ENCODE results near the gene XAB2. TPM values are rescaled to one million over a fixed set of nuclear protein-coding genes. Genes with fewer than 3 reads are reported as not detected.

XAB2 gene
- 21.3 to 29.6 TPM (median 29.3 TPM) in 5 replicates for total RNA-seq (2022; extraction: Qiagen RNA extraction)

DNA sequence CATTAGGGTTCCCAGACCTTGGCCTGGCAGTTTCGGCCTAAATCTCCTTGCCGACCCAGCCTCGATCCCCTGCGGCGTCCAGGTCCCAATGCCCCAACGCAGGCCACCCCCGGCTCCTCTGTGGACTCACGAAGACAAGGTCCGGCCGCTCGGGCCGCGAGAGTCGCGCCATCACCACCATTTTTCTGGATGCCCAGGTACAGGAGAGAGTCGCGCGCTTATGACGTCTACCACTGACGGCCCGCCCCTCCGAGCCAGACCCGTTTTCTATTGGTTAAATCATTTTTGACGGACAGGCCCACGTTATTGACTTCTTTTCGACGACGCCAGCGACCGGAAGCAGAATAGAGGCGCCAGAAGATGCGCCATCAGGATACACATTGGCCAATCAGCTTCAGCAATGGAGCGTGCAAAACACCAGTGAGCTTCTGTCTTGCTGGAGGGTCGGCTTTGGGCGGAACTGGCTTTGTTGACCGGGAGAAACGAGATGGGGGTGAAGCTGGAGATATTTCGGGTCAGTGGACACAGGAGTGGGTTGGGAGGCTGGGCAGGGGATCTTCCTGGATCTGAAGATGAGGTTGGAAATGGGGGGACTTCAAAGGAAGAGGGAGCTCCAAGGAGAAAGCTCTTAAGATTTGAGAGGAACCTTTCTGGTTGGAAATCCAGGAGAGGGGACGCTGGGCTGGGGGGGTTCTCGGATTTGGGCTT lies at the start of gene XAB2, which contains the start of gene PET100:
Gene XAB2 (minus strand): TSS at position 199 of the 708 bp plus-strand sequence. CDS start 18 bp downstream, at position 181.
Gene PET100 (plus strand): TSS at position 447 of the 708 bp plus-strand sequence. CDS start 41 bp downstream, at position 488.

GRCh38 chr19:7676854-7677253 lies 47.5 kb upstream of the XAB2 start, which contains the start of gene MCEMP1:
Gene MCEMP1, plus strand, starts transcription at chr19:7677090. Its CDS starts 31 bp downstream, at chr19:7677121.

GRCh38 chr19:7668842-7669241 lies 39.5 kb upstream of the XAB2 start, which contains the start of gene RETN:
Gene RETN, plus strand, starts transcription at chr19:7669049. Its CDS starts 278 bp downstream, at chr19:7669327.

GRCh38 chr19:7636691-7637373 lies 7.5 kb upstream of the XAB2 start, which contains the start of gene STXBP2:
Gene STXBP2, plus strand, starts transcription at chr19:7637110. Its CDS starts 40 bp downstream, at chr19:7637150.

DNA sequence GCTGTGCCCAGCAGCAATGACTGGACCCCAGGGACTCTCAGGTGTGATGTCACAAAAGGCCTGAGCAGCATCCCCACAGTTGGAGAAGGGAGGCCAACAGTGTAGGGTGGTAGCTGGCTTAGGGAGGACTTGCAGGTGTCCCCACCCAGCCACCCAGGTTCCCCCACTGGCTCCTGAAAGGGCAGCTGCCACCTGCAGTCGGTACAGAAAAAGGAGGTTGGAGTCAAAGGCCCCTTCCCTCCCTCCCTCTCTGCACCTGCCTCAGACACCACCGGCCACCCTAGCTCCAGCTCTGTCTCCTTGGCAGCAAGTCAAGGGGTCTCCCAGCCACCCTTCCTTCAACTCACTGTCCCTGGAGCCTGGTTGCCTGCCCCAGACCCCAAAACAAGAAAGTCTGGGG lies 4.4 kb upstream of the XAB2 start, which contains the start of gene PCP2:
Gene PCP2 (minus strand): TSS at position 22 of the 400 bp plus-strand sequence. CDS start 262 bp downstream, outside the sequence.

GRCh38 chr19:7595466-7596133 lies 33.7 kb downstream of the XAB2 start, which contains the start of gene CAMSAP3:
Gene CAMSAP3, plus strand, starts transcription at chr19:7595863. Its CDS starts 140 bp downstream, at chr19:7596003.

Other genes with a start within 250 kb of the XAB2 start
- gene PEX11G, start 140.5 kb downstream of the XAB2 start, total RNA-seq (2022; extraction: Qiagen RNA extraction): 1.3 to 2.6 TPM (median 2.1 TPM) in 5 replicates
- gene ZNF358, start 113.4 kb downstream of the XAB2 start, total RNA-seq (2022; extraction: Qiagen RNA extraction): 17.1 to 19.2 TPM (median 18.1 TPM) in 5 replicates
- 9.7 to 13.4 TPM (median 12.8 TPM) in 5 replicates for gene MCOLN1, start 106.9 kb downstream of the XAB2 start, total RNA-seq (2022; extraction: Qiagen RNA extraction)
- gene PNPLA6, start 93.8 kb downstream of the XAB2 start, total RNA-seq (2022; extraction: Qiagen RNA extraction): 27.9 to 37.9 TPM (median 34.0 TPM) in 5 replicates
- 3.1 to 5.6 TPM (median 4.4 TPM) in 5 replicates for gene CAMSAP3, start 33.7 kb downstream of the XAB2 start, total RNA-seq (2022; extraction: Qiagen RNA extraction)
- 51.2 to 68.8 TPM (median 52.9 TPM) in 5 replicates for gene PET100, start 248 bp upstream of the XAB2 start, total RNA-seq (2022; extraction: Qiagen RNA extraction)
- gene PCP2, start 4.2 kb upstream of the XAB2 start, total RNA-seq (2022; extraction: Qiagen RNA extraction): 0.22 to 0.26 TPM in 2 of 5 replicates, not detected in the others
- 32.2 to 44.6 TPM (median 42.6 TPM) in 5 replicates for gene STXBP2, start 7.6 kb upstream of the XAB2 start, total RNA-seq (2022; extraction: Qiagen RNA extraction)
- not detected in 5 replicates for gene RETN, start 39.5 kb upstream of the XAB2 start, total RNA-seq (2022; extraction: Qiagen RNA extraction)
- gene MCEMP1, start 47.5 kb upstream of the XAB2 start, total RNA-seq (2022; extraction: Qiagen RNA extraction): not detected in 5 replicates
- gene TRAPPC5, start 51.3 kb upstream of the XAB2 start, total RNA-seq (2022; extraction: Qiagen RNA extraction): 43.7 to 109 TPM (median 104 TPM) in 5 replicates
- not detected in 5 replicates for gene FCER2, start 72.6 kb upstream of the XAB2 start, total RNA-seq (2022; extraction: Qiagen RNA extraction)
- not detected in 5 replicates for gene CLEC4G, start 102.6 kb upstream of the XAB2 start, total RNA-seq (2022; extraction: Qiagen RNA extraction)
- gene CD209, start 118.0 kb upstream of the XAB2 start, total RNA-seq (2022; extraction: Qiagen RNA extraction): not detected in 5 replicates
- not detected in 5 replicates for gene CLEC4M, start 133.7 kb upstream of the XAB2 start, total RNA-seq (2022; extraction: Qiagen RNA extraction)
- 1.2 to 2.1 TPM (median 1.6 TPM) in 5 replicates for gene EVI5L, start 200.7 kb upstream of the XAB2 start, total RNA-seq (2022; extraction: Qiagen RNA extraction)
- 0.22 to 0.48 TPM (median 0.37 TPM) in 5 replicates for gene PRR36, start 244.8 kb upstream of the XAB2 start, total RNA-seq (2022; extraction: Qiagen RNA extraction)

Measured in A549 treated with CORT108297 at 1 μM for 4 hours (cell line).